Stomach (tissue), 9 donors: ENCODE results near the gene AMN1. TPM values are rescaled to one million over a fixed set of nuclear protein-coding genes. Genes with fewer than 3 reads are reported as not detected.
A peak's percentile ranks its signal among the peaks of the same experiment; 100 is the strongest.
"Not testable (repeated sequence)": the region's sequence is repeated elsewhere in the genome, so short reads cannot be mapped to it uniquely, and the experiment has no call there.

Experiments
- DNase-seq, 2 donors: peaks; one replicate each; pipeline versions ENCODE4 v3.0.0 to v3.0.0-alpha.2; 2013 to 2019
- H3K27ac ChIP-seq, 5 donors: fragments of 200-600 bp in 4 of 5; sonication (generic) in 4 of 5; one replicate each; pipeline ENCODE4 v1.5.1; 2013 to 2019; ENCODE audit warnings: mild to moderate bottlenecking in 1 of 5, moderate library complexity in 1 of 5
- H3K27me3 ChIP-seq, 3 donors: fragments of 200-600 bp; sonication (generic); one replicate each; pipeline ENCODE4 v1.5.1; 2017 to 2019; ENCODE audit warnings: mixed run types in 1 of 3
- H3K36me3 ChIP-seq, 4 donors: fragments of 200-600 bp; sonication (generic); 1 replicate in 3 of 4; 2 replicates in 1 of 4; pipeline ENCODE4 v1.5.1; 2016 to 2019
- H3K4me1 ChIP-seq, 4 donors: fragments of 200-600 bp; sonication (generic); one replicate each; pipeline ENCODE4 v1.5.1; 2016 to 2019
- H3K4me3 ChIP-seq, 4 donors: fragments of 200-600 bp; sonication (generic) in 3 of 4; one replicate each; pipeline ENCODE4 v1.5.1; 2016 to 2019; ENCODE audit warnings: mild to moderate bottlenecking in 1 of 4
- H3K9me3 ChIP-seq, 4 donors: fragments of 200-600 bp; sonication (generic); one replicate each; pipeline ENCODE4 v1.5.1; 2016 to 2019
- CTCF ChIP-seq, 7 experiments: fragments of 450-650 bp in 4 of 7; fragments of 200-600 bp in 3 of 7; sonication (generic) in 3 of 7; IDR thresholded peaks; one replicate each; pipeline ENCODE4 v1.5.1; 2016 to 2019; ENCODE audit warnings: antibody characterized with exemption in 7 of 7, control low read depth in 2 of 7, mild to moderate bottlenecking in 1 of 7
- EP300 ChIP-seq: sonication (generic); formaldehyde crosslinking; IDR thresholded peaks from one replicate; pipeline ENCODE4 v1.6.1; 2017; ENCODE audit warnings: antibody characterized with exemption
- POLR2A ChIP-seq, 4 donors: fragments of 450-650 bp; IDR thresholded peaks; one replicate each; pipeline ENCODE4 v1.6.1; 2016; ENCODE audit warnings: antibody characterized with exemption in 4 of 4, control low read depth in 2 of 4, mild to moderate bottlenecking in 1 of 4, moderate library complexity in 1 of 4
- POLR2AphosphoS5 ChIP-seq, 3 donors: sonication (generic); formaldehyde crosslinking; IDR thresholded peaks; one replicate each; pipeline ENCODE4 v1.6.1; 2016; ENCODE audit warnings: antibody characterized with exemption in 3 of 3
- WGBS, 5 donors: extraction: QIAGEN DNeasy Blood & Tissue Kit in 3 of 5; methylation state at CpG; one replicate each; pipeline versions ENCODE4 v1.1.5 to v1.1.7; 2013 to 2018; 5-methylcytosine and 5-hydroxymethylcytosine counted together
- intact Hi-C: fragments of 100-400 bp; cut with DNase I; formaldehyde crosslinking; loops from one replicate; pipeline ENCODE4 v1.15.1; 2023; ENCODE audit warnings: low total_unique reads
- polyA plus RNA-seq, 3 donors: library from polyadenylated mRNA; stranded (reverse); fragments of 200-250 nt; gene quantifications; one replicate each; pipeline ENCODE4 v1.2.3, GENCODE V29; 2013
- total RNA-seq, 5 donors: library from RNA; depleted of rRNA; stranded (reverse); fragments of >200 nt; gene quantifications; one replicate each; pipeline versions ENCODE4 v1.1.0 to v1.2.3, GENCODE V29; 2014 to 2016
- donor health status: healthy with polysubstance abuse.
- donor health status: Bipolar disorder and iron deficiency.
- donor health status: healthy.

The AMN1 gene
- total and polyA plus RNA-seq, 8 donors, result 2.9 to 131 (median 11.2) TPM; not detected in 1

GRCh38 chr12:31682136-31682962, 46.5 kb downstream of the AMN1 start:
- H3K9me3 ChIP-seq, result peaks cover 0 to 24% (median 18%) of the 10 kb centered on the region in 4 donors
- no peak overlapping the region for H3K27ac ChIP-seq
- H3K4me3 ChIP-seq, result no peak overlapping the region
- TF ChIP-seq EP300 (no peak), POLR2A (IDR thresholded peaks at IDR 0.05) (no peak), POLR2AphosphoS5 (IDR thresholded peaks at IDR 0.05) (peak in 1 of 3 donors; percentile 50), CTCF (IDR thresholded peaks at IDR 0.05) (peak in 4 of 7 experiments; percentile 35 to 67 (median 57))
- no peaks in the 10 kb centered on the region for H3K4me1 ChIP-seq
- DNase-seq, result peak; percentile 57 to 78
- no peaks in the 10 kb centered on the region for H3K27me3 ChIP-seq
- peaks cover 5 to 48% (median 29%) of the 10 kb centered on the region in 4 donors for H3K36me3 ChIP-seq
- WGBS, 5 donors, result 54 to 73% (median 66%) methylated on average over 10 of the region's 10 CpGs
- intact Hi-C loops, result no loop called here

- H3K9me3 ChIP-seq, result peaks cover 3 to 15% (median 12%) of the 10 kb centered on the region in 4 donors
- H3K27ac ChIP-seq, result no peak overlapping the region
- intact Hi-C loops, result loop anchor here (10.0 kb wide), 1 partner anchor 382 kb away; no protein-coding TSS in a partner anchor
- TF ChIP-seq POLR2AphosphoS5 (IDR thresholded peaks at IDR 0.05) (no peak), POLR2A (IDR thresholded peaks at IDR 0.05) (no peak), CTCF (IDR thresholded peaks at IDR 0.05) (no peak), EP300 (no peak)
- peaks cover 0 to 66% (median 13%) of the 10 kb centered on the region in 4 donors for H3K36me3 ChIP-seq
- 79 to 98% (median 96%) methylated on average over 4 of the region's 4 CpGs for WGBS, 5 donors
- H3K4me1 ChIP-seq, result no peaks in the 10 kb centered on the region
- no peaks in the 10 kb centered on the region for H3K27me3 ChIP-seq
- no peak overlapping the region for H3K4me3 ChIP-seq
- no peak for DNase-seq
These were observed 56.3 kb downstream of the AMN1 start for GRCh38 chr12:31672521-31672920.

- peaks cover 3 to 15% (median 12%) of the 10 kb centered on the region in 4 donors for H3K9me3 ChIP-seq
- 82 to 90% (median 89%) methylated on average over 2 of the region's 2 CpGs for WGBS, 5 donors
- H3K27ac ChIP-seq, intact Hi-C loops, H3K4me1 ChIP-seq, DNase-seq, H3K4me3 ChIP-seq, H3K27me3 ChIP-seq: not testable (repeated sequence)
- peaks cover 0 to 48% (median 13%) of the 10 kb centered on the region in 4 donors for H3K36me3 ChIP-seq
These were observed 59.2 kb downstream of the AMN1 start for GRCh38 chr12:31669582-31669981.

GRCh38 chr12:31669020-31669419, 59.8 kb downstream of the AMN1 start:
- Histone ChIP-seq H3K4me1 (no peaks in the 10 kb centered on the region), H3K27ac (no peak overlapping the region), H3K36me3 (peaks cover 0 to 44% (median 13%) of the 10 kb centered on the region in 4 donors), H3K9me3 (peaks cover 3 to 15% (median 12%) of the 10 kb centered on the region in 4 donors), H3K4me3 (no peak overlapping the region), H3K27me3 (no peaks in the 10 kb centered on the region)
- DNase-seq, result no peak
- no peak for TF ChIP-seq POLR2A (IDR thresholded peaks at IDR 0.05)
- no peak for TF ChIP-seq POLR2AphosphoS5 (IDR thresholded peaks at IDR 0.05)
- no peak for TF ChIP-seq CTCF (IDR thresholded peaks at IDR 0.05)
- no peak for TF ChIP-seq EP300
- intact Hi-C loops, result no loop called here

- Histone ChIP-seq H3K4me3 (no peak overlapping the region), H3K4me1 (peaks cover 0 to 11% (median 6%) of the 10 kb centered on the region in 4 donors), H3K27ac (no peak overlapping the region), H3K36me3 (peaks cover 5 to 37% (median 14%) of the 10 kb centered on the region in 4 donors), H3K9me3 (peaks cover 3 to 7% (median 6%) of the 10 kb centered on the region in 4 donors), H3K27me3 (no peaks in the 10 kb centered on the region)
- TF ChIP-seq EP300 (no peak), POLR2AphosphoS5 (IDR thresholded peaks at IDR 0.05) (no peak), CTCF (IDR thresholded peaks at IDR 0.05) (no peak), POLR2A (IDR thresholded peaks at IDR 0.05) (no peak)
- DNase-seq, result no peak
- 82 to 92% (median 89%) methylated on average over 6 of the region's 6 CpGs for whole genome bisulfite sequencing, 5 donors
- intact Hi-C loops, result no loop called here
These were observed 64.8 kb downstream of the AMN1 start for GRCh38 chr12:31664038-31664437.
